ENCODE measurements around the gene RAB40B.
"Not testable (repeated sequence)": the region's sequence is repeated elsewhere in the genome, so short reads cannot be mapped to it uniquely, and the experiment has no call there.

RAB40B gene

GRCh38 chr17:82698065-82698973, at the start of gene RAB40B:
RAB40B (minus strand) TSS chr17:82698698; CDS start chr17:82698596, 102 bp downstream.
- FAIRE-seq: no peak

- no peak for FAIRE-seq
Measured at GRCh38 chr17:82745524-82745923, 47.0 kb upstream of the RAB40B start.

GRCh38 chr17:82744736-82745135, 46.2 kb upstream of the RAB40B start:
- not testable (repeated sequence) for FAIRE-seq

GRCh38 chr17:82743344-82744219, 45.1 kb upstream of the RAB40B start:
- FAIRE-seq: no peak

GRCh38 chr17:82740906-82741759, 42.6 kb upstream of the RAB40B start:
- FAIRE-seq: no peak

GRCh38 chr17:82737967-82738877, 39.7 kb upstream of the RAB40B start:
- no peak for FAIRE-seq

- FAIRE-seq: no peak
Measured at GRCh38 chr17:82736511-82737185, 38.1 kb upstream of the RAB40B start.

GRCh38 chr17:82734987-82735866, 36.7 kb upstream of the RAB40B start, which contains the start of gene FN3K:
FN3K (plus strand) TSS chr17:82735615; CDS start chr17:82735637, 22 bp downstream.
- no peak for FAIRE-seq

- no peak for FAIRE-seq
Measured at GRCh38 chr17:82732118-82732743, 33.7 kb upstream of the RAB40B start.

GRCh38 chr17:82729479-82730260, 31.2 kb upstream of the RAB40B start:
- FAIRE-seq: no peak

- FAIRE-seq: no peak
Measured at GRCh38 chr17:82726427-82726826, 27.9 kb upstream of the RAB40B start.

GRCh38 chr17:82723169-82723807, 24.8 kb upstream of the RAB40B start:
- no peak for FAIRE-seq

GRCh38 chr17:82722341-82723013, 24.0 kb upstream of the RAB40B start:
- FAIRE-seq: no peak

- FAIRE-seq: no peak
Measured at GRCh38 chr17:82720204-82720603, 21.7 kb upstream of the RAB40B start.

- no peak for FAIRE-seq
Measured at GRCh38 chr17:82718986-82719685, 20.6 kb upstream of the RAB40B start.

GRCh38 chr17:82716203-82717010, 17.9 kb upstream of the RAB40B start, which contains the start of gene FN3KRP:
FN3KRP (plus strand) TSS chr17:82716706; CDS start chr17:82716756, 50 bp downstream.
- FAIRE-seq: no peak

Measured in TTC549 (cell line).